ENCODE results near the gene LRRN4CL. TPM values are rescaled to one million over a fixed set of nuclear protein-coding genes. Genes with fewer than 3 reads are reported as not detected.
A peak's percentile ranks its signal among the peaks of the same experiment; 100 is the strongest.

Gene LRRN4CL
- total and polyA plus RNA-seq, 2 of the 4 experiments (the other 2 are of a cell fraction) = 0.36 to 0.84 TPM

DNA sequence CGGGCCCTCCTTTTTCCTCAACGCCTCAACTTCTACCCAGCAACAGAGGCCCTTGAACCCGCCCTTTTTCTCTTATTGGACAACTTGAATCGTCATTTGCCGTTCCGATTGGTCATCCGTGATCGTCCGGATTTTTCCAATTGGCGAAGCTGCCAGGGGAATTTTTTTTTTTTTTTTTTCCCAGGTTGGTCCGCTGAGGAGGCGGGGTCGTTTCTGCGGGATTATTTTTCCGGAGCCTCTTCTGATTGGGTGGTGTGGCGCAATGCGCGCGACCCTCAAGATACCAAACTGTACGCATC, 38.5 kb upstream of the LRRN4CL start:
- Histone ChIP-seq H2BK5ac (ENCODE audit: low read depth, low read length, poor library complexity, severe bottlenecking) (peak overlapping the region; percentile 95), H4K91ac (ENCODE audit: insufficient read depth, low read depth, low read length) (peak overlapping the region; percentile 99), H3K18ac (ENCODE audit: low read depth, low read length) (peak overlapping the region; percentile 82), H3K4me1 (ENCODE audit: control insufficient read depth, insufficient read depth, low read length) (peaks cover 4% of the 10 kb centered on the region), H3K9me3 (ENCODE audit: control insufficient read depth, insufficient read depth, low read length) (no peaks in the 10 kb centered on the region), H2AK5ac (ENCODE audit: low read depth, low read length) (peak overlapping the region; percentile 94), H4K5ac (ENCODE audit: low read depth, low read length) (peak overlapping the region; percentile 93), H3K4me3 (ENCODE audit: insufficient read depth, low read depth, low read length) (peak overlapping the region; percentile 85), H3K23ac (ENCODE audit: low read depth, low read length) (peak overlapping the region; percentile 98), H2BK15ac (ENCODE audit: low read depth, low read length) (peak overlapping the region; percentile 93; the same call in 1 of the 3 replicates), H2BK20ac (ENCODE audit: low read depth, low read length) (no peak overlapping the region; the same call in 1 of the 2 replicates), H3K9ac (ENCODE audit: low read depth, low read length) (peak overlapping the region; percentile 87), H2AFZ (replicated peaks; ENCODE audit: low read length, poor library complexity) (peak overlapping the region; percentile 98), H3K9me1 (ENCODE audit: insufficient read depth, low read length) (no peaks in the 10 kb centered on the region), H3K4me2 (ENCODE audit: low read depth, low read length) (peak overlapping the region; percentile 91), H3K27ac (ENCODE audit: insufficient read depth, low read length) (peak overlapping the region; percentile 94), H4K20me1 (ENCODE audit: insufficient read depth, low read length) (peaks cover 42% of the 10 kb centered on the region), H3K4ac (ENCODE audit: low read depth, low read length) (peak overlapping the region; percentile 98), H3K79me1 (ENCODE audit: low read depth in 1 of 2, low read length in 2 of 2) (peaks cover 8 to 28% of the 10 kb centered on the region in 2 experiments; a peak in 3 of 4 replicates), H2BK120ac (ENCODE audit: low read depth, low read length) (peak overlapping the region; percentile 95), H4K8ac (ENCODE audit: low read depth in 2 of 2, low read length in 2 of 2) (peak overlapping the region; percentile 98 to 100), H2AK9ac (replicated peaks; ENCODE audit: low read depth, low read length, poor library complexity) (peak overlapping the region; percentile 99), H3K27me3 (ENCODE audit: control insufficient read depth, insufficient read depth, low read length) (no peaks in the 10 kb centered on the region), H3K36me3 (ENCODE audit: control insufficient read depth, insufficient read depth, low read length) (peaks cover 9% of the 10 kb centered on the region), H3K14ac (replicated peaks; ENCODE audit: low read depth, low read length) (peak overlapping the region; percentile 99), H3K56ac (ENCODE audit: extremely low read depth, insufficient read depth, low read length) (peak overlapping the region; percentile 99)
- intact Hi-C loops (cut with micrococcal nuclease) (loop anchor here (5.0 kb wide), 2 partner anchors 34 to 134 kb away; partner anchors contain the start of gene POLR2G), in situ Hi-C loops (cut with MboI; ENCODE audit: low sequenced_read_pairs) (no loop called here), dilution Hi-C loops (cut with HindIII; ENCODE audit: low sequenced_read_pairs, unreplicated experiment) (no loop called here)
- POLR2A ChIA-PET (ENCODE audit: unreplicated experiment) = interaction anchor here (0.8 to 1.8 kb wide), 7 partner anchors 10 to 128 kb away, joined by 3 to 7 read pairs (median 5); partner anchors contain the start of genes LBHD1, STX5, UQCC3 and ZBTB3
- peak; percentile 57 for ATAC-seq (ENCODE audit: low read depth)
- no TSS peak for BruUV-seq (replicated peaks)
- no CpG with 5 or more reads among the region's 20 CpGs for WGBS, 2 experiments (ENCODE audit: extremely low coverage in 2 of 2, insufficient read length in 1 of 2)
- TF ChIP-seq FOS (IDR thresholded peaks at IDR 0.05; ENCODE audit: low read depth, low read length) (peak; percentile 39; the same call in 1 of the 2 replicates), NFE2L2 (IDR thresholded peaks at IDR 0.05; ENCODE audit: low read depth, low read length) (no peak), RAD21 (IDR thresholded peaks at IDR 0.05; ENCODE audit: low read length) (no peak), RFX5 (IDR thresholded peaks at IDR 0.05; ENCODE audit: low read depth, low read length) (peak; percentile 97), POLR2A (IDR thresholded peaks at IDR 0.05; ENCODE audit: low read depth, low read length) (no peak), CEBPB (IDR thresholded peaks at IDR 0.05; ENCODE audit: low read depth, low read length) (peak; percentile 83), USF2 (IDR thresholded peaks at IDR 0.05; ENCODE audit: low read depth, low read length) (no peak)
- CTCF ChIA-PET = interaction anchor here (0.6 kb wide), 2 partner anchors 134 to 333 kb away, joined by 3 to 4 read pairs; no protein-coding TSS in a partner anchor
- DNase-seq = peak; percentile 97
